ENCODE data around the gene CAPN5.
"Not testable (repeated sequence)": the region's sequence is repeated elsewhere in the genome, so short reads cannot be mapped to it uniquely, and the experiment has no call there.

The CAPN5 gene

GRCh38 chr11:77044356-77044755 lies 22.4 kb upstream of the CAPN5 start:
- no peak for DNase-seq

- DNase-seq = no peak
These were observed 21.9 kb upstream of the CAPN5 start for GRCh38 chr11:77044886-77045285.

GRCh38 chr11:77046060-77046501 lies 20.7 kb upstream of the CAPN5 start:
- peak; percentile 69 for DNase-seq

GRCh38 chr11:77047007-77047927 lies 19.5 kb upstream of the CAPN5 start:
- peak; percentile 97 for DNase-seq

- DNase-seq = not testable (repeated sequence)
These were observed 18.8 kb upstream of the CAPN5 start for GRCh38 chr11:77047928-77048446.

GRCh38 chr11:77049026-77049425 lies 17.7 kb upstream of the CAPN5 start:
- no peak for DNase-seq

- no peak for DNase-seq
These were observed 15.3 kb upstream of the CAPN5 start for GRCh38 chr11:77051511-77051910.

GRCh38 chr11:77052518-77052917 lies 14.3 kb upstream of the CAPN5 start:
- DNase-seq = no peak

GRCh38 chr11:77053217-77054015 lies 13.4 kb upstream of the CAPN5 start:
- no peak for DNase-seq

- no peak for DNase-seq
These were observed 12.7 kb upstream of the CAPN5 start for GRCh38 chr11:77054084-77054483.

- peak; percentile 68 for DNase-seq
These were observed 11.6 kb upstream of the CAPN5 start for GRCh38 chr11:77055101-77055561.

GRCh38 chr11:77055913-77056312 lies 10.9 kb upstream of the CAPN5 start:
- no peak for DNase-seq

- DNase-seq = no peak
These were observed 9.9 kb upstream of the CAPN5 start for GRCh38 chr11:77056814-77057402.

- DNase-seq = no peak
These were observed 8.8 kb upstream of the CAPN5 start for GRCh38 chr11:77057938-77058474.

- no peak for DNase-seq
These were observed 7.9 kb upstream of the CAPN5 start for GRCh38 chr11:77058900-77059299.

- no peak for DNase-seq
These were observed 7.0 kb upstream of the CAPN5 start for GRCh38 chr11:77059806-77060205.

GRCh38 chr11:77060234-77060633 lies 6.5 kb upstream of the CAPN5 start:
- DNase-seq = no peak

- DNase-seq = not testable (repeated sequence)
These were observed 5.5 kb upstream of the CAPN5 start for GRCh38 chr11:77061258-77061657.

- no peak for DNase-seq
These were observed 3.8 kb upstream of the CAPN5 start for GRCh38 chr11:77062924-77063323.

GRCh38 chr11:77063407-77063806 lies 3.4 kb upstream of the CAPN5 start:
- DNase-seq = no peak

GRCh38 chr11:77063861-77064260 lies 2.9 kb upstream of the CAPN5 start:
- DNase-seq = no peak

- DNase-seq = no peak
These were observed 2.0 kb upstream of the CAPN5 start for GRCh38 chr11:77064648-77065217.

GRCh38 chr11:77065878-77066228 lies 918 bp upstream of the CAPN5 start:
- no peak for DNase-seq
